ENCODE results near the gene JADE1. TPM values are rescaled to one million over a fixed set of nuclear protein-coding genes. Genes with fewer than 3 reads are reported as not detected.

The JADE1 gene
- total and polyA plus RNA-seq, 2 of the 4 experiments (the other 2 are of a cell fraction), result 13.8 to 32.6 TPM

DNA sequence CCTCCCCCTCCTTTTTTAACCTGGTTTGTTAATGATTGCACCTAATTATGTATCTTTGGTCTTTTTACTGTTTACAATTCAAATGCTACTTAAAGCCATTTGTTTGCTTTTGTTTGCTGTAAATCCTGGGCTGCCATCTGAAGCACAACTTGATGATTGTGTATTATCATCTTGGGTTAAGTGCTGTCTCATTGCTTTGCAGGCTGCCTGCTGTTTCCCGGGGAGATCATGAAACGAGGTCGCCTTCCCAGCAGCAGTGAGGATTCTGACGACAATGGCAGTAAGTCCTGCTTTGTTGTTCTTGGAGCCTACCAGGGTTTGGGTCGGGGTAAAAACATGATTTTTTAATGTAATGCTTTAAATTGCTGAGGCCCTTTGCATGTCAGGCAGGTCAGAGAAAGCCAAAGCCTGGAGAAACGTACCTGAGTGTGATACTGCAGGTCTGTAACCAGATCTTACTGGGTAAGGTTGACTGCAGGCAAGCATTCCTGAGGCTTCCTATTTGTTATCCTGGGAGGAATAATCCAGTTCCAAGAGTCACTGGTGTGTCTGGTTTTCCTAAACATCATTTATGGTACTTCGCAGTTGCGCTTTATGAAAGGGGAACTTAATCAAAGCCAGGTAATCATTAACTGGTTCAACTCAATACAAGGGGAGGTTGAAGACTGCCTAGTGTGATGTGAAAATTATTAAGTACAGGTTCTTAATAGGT, 22.2 kb downstream of the JADE1 start:
- Histone ChIP-seq H4K8ac (ENCODE audit: low read depth in 2 of 2, low read length in 2 of 2) (no peak overlapping the region), H2BK15ac (ENCODE audit: low read depth, low read length) (no peak overlapping the region), H2AFZ (replicated peaks; ENCODE audit: low read length, poor library complexity) (no peak overlapping the region), H2AK5ac (ENCODE audit: low read depth, low read length) (no peak overlapping the region), H3K27me3 (ENCODE audit: control insufficient read depth, insufficient read depth, low read length) (no peaks in the 10 kb centered on the region), H3K27ac (ENCODE audit: insufficient read depth, low read length) (peak overlapping the region; percentile 26), H3K23ac (ENCODE audit: low read depth, low read length) (no peak overlapping the region), H4K5ac (ENCODE audit: low read depth, low read length) (peak overlapping the region; percentile 44), H3K9me1 (ENCODE audit: insufficient read depth, low read length) (peaks cover 7% of the 10 kb centered on the region), H4K20me1 (ENCODE audit: insufficient read depth, low read length) (peaks cover 18% of the 10 kb centered on the region; the same call in 1 of the 2 replicates), H2BK20ac (ENCODE audit: low read depth, low read length) (no peak overlapping the region), H2BK120ac (ENCODE audit: low read depth, low read length) (no peak overlapping the region), H3K14ac (replicated peaks; ENCODE audit: low read depth, low read length) (0 out of 2 replicates have a peak overlapping the region, but pooled peaks have one; percentile 11), H3K4me3 (ENCODE audit: insufficient read depth, low read depth, low read length) (no peak overlapping the region), H3K9ac (ENCODE audit: low read depth, low read length) (peak overlapping the region; percentile 14; the same call in 1 of the 2 replicates), H2BK5ac (ENCODE audit: low read depth, low read length, poor library complexity, severe bottlenecking) (peak overlapping the region; percentile 1), H3K4ac (ENCODE audit: low read depth, low read length) (0 out of 2 replicates have a peak overlapping the region, but pooled peaks have one; percentile 3), H2AK9ac (replicated peaks; ENCODE audit: low read depth, low read length, poor library complexity) (no peak overlapping the region), H3K4me1 (ENCODE audit: control insufficient read depth, insufficient read depth, low read length) (peaks cover 16% of the 10 kb centered on the region), H3K18ac (ENCODE audit: low read depth, low read length) (peak overlapping the region; percentile 67), H3K9me3 (ENCODE audit: control insufficient read depth, insufficient read depth, low read length) (no peaks in the 10 kb centered on the region), H3K4me2 (ENCODE audit: low read depth, low read length) (peak overlapping the region; percentile 73), H3K56ac (ENCODE audit: extremely low read depth, insufficient read depth, low read length) (no peak overlapping the region), H3K36me3 (ENCODE audit: control insufficient read depth, insufficient read depth, low read length) (peaks cover 15% of the 10 kb centered on the region), H4K91ac (ENCODE audit: insufficient read depth, low read depth, low read length) (peak overlapping the region; percentile 0; the same call in 1 of the 2 replicates), H3K79me1 (ENCODE audit: low read depth in 1 of 2, low read length in 2 of 2) (peaks cover 58 to 83% of the 10 kb centered on the region in 2 experiments)
- in situ Hi-C loops (cut with MboI; ENCODE audit: low sequenced_read_pairs), result no loop called here
- DNase-seq, result peak; percentile 57
- intact Hi-C loops (cut with micrococcal nuclease), result no loop called here
- POLR2A ChIA-PET (ENCODE audit: unreplicated experiment), result no interaction called here
- BruUV-seq (replicated peaks), result no TSS peak
- TF ChIP-seq NFE2L2 (IDR thresholded peaks at IDR 0.05; ENCODE audit: low read depth, low read length) (peak; percentile 49; the same call in 1 of the 2 replicates), MAFK (IDR thresholded peaks at IDR 0.05; ENCODE audit: low read depth, low read length) (no peak)
- dilution Hi-C loops (cut with HindIII; ENCODE audit: low sequenced_read_pairs, unreplicated experiment), result no loop called here
- no peak for ATAC-seq (ENCODE audit: low read depth)
- no CpG with 5 or more reads among the region's 8 CpGs for WGBS, 2 experiments (ENCODE audit: extremely low coverage in 2 of 2, insufficient read length in 1 of 2)
- CTCF ChIA-PET, result no interaction called here
